NCI-H2081 (cell line): ENCODE results near the gene CCDC47.

Experiments
- DNase-seq, 2 experiments: peaks; one replicate each; lab custom pipeline; 2025; lab: John Stamatoyannopoulos, UW

Gene CCDC47

DNA sequence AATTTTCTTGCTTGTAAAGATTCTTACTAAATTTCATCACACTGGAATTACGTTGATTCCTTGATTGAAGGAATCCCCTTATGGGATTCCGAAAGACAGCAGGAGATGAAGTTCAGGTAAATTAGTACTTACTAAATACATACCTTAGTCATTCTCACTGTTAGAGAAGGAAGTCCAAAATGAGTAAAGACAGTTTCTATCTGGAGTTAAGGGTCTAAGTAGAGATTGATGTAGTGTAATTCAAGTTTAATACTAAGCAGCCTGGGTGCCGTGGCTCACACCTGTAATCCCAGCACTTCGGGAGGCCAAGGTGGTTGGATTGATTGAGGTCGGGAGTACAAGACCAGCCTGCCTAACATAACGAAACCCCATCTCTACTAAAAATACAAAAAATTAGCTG is 10.1 kb upstream of the CCDC47 start:
- DNase-seq: no peak

DNA sequence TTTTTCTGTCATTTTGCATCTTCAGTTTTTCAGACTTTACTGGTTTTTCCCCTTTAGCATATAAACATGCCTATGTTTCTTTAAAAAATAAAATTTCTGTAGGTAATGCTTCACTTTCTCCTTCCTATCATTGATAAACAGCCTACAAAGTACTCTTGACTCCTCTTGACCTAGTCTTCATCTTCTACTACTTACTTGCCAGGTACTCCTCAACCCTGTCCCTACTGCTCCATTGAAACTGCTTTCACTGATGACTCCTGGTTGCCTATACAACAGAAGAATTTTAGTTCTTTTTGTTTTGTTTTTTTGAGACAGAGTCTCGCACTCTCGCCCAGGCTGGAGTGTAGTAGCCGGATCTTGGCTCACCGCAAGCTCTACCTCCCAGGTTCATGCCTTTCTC is 7.5 kb upstream of the CCDC47 start:
- DNase-seq: no peak

DNA sequence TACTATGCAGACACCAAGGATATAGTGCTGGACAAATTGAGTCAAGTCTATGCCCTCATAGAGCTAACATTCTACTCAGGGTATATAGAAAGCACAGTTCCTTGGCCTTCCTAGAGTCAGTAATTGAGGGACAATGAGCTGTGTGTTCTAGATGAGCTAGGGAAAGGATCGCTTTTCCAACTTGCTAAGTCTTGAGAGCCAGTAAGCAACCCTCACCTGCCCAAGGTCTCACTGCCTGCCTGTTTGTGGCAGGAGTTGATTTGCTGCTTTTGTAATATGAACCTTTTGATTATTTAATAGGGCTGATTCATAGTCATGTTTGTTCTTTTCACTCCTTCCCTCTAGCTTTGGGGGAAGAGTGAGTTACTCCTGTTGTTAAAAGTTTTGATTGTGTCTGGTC is 7.1 kb upstream of the CCDC47 start:
- no peak for DNase-seq

DNA sequence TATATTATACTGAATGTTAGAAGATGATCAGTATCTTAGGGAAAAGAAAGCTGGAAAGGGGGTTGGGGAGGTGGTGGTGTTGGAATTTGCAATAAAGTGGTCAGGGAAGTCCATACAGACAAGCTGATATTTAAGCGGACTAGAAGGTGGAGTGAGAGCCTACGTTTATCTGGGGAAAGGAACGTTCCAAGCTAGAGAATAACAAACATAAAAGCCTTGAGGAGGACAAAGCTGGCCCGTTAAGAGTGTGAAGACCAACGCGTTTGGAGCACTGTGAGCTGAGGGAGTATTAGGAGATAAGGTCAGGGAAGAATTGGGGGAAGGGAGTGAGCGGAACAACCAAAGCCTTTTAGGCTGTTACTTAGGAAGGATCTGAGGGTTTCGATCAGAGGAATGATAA is 2.0 kb upstream of the CCDC47 start:
- no peak for DNase-seq

DNA sequence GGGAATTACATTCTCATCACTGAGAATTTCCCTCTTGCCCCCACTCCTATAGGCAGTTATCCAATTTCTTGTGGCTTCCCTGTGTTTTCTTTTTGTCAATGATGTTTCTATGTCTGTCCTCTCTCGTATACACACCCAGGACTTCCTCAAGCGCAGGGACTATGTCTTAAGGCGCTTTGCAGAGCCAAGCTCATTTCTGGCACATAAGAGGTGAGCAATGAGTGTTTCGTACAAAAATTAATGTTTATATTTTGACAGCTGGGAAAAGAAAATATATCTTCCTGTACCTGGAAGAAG is 1.5 kb upstream of the CCDC47 start:
- no peak for DNase-seq

DNA sequence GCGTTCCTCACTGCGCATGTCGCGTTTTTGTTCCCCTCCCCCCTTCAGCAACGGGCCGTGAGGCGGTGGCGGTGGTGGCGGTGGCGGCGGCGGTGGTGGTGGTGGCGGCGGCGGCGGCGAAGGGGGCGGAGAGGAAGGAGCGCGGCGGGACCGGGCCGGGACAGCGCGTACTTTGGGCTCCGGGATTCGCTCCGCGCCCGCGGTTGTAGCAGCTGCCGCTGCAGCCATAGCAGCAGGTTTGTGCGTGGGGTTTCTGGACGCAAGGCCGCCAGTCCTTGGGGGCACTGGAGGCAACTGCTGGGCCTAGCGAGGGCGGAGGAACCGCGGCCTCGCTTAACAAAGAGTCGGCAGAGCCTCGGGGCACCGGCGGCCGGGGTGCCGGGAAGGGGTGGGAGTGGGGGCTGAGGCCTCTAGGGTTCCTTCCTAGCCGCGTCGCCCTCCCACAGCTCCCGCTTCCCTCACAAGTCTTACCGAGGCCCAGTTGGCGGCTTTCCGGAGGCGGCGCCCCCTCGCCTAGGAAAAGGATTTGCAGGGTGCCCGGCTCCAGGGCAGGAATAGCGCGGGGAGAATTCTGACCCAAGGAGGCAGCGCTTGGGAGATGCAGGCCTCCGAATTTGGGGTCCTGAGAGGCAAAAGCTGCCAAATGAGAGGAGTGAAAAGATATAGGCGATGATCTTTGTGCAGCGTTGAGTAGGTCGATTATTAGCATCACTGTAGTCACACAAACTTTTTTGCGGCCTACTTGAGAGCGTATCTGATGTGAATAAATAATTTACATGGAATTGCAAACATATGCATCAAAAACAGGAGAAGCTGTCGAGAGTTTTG is 958 bp upstream of the CCDC47 start, which contains the start of gene DDX42:
DDX42 (plus strand) TSS at position 30 of the 828 bp plus-strand sequence. CDS start 12,880 bp downstream, outside the sequence.
- peak; percentile 63 to 69 for DNase-seq

DNA sequence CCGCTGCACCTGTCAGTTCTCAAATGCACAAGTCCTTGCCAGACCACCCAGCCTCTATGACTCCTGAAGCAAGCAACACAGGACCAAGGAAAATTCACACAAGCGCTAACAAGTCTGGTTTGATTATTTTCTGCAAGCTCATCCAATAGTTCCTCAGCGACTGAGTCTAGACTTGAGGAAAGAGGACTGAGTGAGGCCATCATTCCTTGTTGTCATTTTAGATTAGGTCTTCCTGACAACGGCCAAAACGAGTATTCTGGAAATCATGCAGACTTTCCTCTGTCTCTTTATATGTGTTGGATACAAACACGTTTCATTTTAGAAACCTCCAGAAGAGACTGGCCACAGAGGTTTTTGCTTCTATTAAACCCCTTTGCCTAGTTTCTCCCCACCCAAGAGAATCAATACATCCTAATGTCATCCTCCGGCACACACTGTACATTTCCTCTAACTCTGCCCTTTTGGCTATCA is 561 bp downstream of the CCDC47 start:
- peak; percentile 30 to 48 for DNase-seq

DNA sequence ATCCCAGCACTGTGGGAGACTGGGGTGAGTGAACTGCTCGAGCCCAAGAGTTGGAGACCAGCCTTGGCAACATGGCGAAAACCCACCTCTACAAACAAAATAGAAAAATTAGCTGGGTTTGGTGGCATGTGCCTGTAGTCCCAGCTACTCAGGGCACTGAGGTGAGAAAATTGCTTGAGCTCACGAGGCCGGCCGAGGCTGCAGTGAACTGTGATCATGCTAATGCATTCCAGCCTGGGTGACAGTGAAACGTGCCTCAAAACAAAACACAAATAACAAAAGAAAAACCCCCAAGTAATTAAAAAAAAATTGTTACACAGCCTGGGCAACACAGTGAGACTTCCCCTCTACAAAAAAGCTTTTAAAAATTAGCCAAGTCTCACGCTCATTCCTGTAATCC is 5.0 kb downstream of the CCDC47 start:
- no peak for DNase-seq

DNA sequence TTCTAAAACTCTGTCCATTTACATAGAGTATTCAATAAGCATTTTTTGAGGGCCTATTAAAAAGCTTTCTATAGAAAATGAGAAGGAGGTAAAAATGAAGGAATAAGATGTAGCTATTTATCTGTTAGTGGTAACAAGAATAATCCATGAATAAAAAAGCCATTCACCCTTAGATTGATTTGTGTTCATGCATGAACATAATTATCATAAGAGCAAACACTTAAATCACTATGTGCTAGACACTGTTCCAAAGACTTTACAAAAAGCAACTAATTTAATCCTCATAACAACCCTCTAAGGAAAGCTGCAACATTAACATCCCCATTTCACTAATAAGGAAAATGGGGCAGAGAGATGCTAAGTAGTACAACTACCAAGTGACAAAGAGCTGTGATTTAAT is 6.6 kb downstream of the CCDC47 start:
- DNase-seq: no peak

DNA sequence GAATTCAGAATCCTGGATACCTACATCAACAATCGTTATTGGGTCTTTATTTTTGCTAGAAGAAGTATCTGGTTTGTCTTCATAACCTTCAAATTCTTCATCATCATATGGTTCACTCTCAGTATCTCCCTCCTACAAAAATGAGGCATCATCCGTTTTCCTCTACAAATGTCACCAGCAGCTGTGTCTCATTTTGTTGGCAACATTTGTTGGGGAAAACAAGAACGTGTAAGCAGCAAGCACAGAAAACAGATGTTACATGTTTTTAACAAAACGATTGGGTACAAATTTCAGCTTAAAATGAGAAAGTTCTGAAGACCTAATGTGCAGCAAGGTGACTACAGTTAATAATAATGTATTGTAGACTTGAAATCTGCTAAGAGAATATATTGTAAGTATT is 8.7 kb downstream of the CCDC47 start:
- DNase-seq: no peak

DNA sequence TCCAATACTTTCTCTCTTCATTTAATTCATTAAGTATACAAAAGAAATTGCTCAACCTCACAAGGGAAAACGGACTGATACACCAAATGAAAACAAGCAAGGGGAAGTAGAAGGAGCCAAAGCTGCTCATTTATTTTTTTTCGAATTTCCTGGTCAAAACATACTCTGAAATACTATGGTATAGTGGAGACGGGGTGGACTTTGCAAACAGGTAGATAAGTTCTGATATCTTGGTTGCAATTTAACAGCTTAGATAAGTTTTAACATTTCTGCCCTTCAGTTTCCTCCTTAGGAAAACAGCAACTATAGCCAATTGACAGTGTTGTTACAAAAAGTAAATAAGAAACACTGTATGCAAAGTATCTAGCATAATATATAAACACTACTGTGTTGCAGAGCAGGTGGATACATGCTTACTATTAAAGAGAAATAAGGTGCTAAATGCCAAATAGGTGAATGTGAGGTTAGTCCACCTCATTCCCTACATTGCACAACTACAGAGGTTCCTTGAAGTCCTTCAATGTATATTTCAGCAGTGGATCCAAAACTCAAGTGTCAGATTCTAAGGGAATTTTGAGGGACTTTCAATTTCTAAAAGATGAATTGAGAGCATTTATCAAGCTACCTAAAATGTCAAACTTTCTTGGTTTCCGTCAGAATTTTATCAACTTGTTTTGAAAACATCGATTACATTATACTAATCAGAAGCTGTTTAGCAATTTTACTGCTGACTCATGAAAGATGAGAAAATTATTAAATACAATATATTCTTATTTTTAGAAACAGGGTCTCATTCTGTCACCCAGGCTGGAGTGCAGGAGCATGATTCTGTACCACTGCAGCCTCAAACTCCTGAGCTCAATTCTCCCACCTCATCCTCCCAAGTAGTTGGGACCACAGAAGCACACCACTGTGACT is 11.0 kb downstream of the CCDC47 start:
- DNase-seq: no peak

DNA sequence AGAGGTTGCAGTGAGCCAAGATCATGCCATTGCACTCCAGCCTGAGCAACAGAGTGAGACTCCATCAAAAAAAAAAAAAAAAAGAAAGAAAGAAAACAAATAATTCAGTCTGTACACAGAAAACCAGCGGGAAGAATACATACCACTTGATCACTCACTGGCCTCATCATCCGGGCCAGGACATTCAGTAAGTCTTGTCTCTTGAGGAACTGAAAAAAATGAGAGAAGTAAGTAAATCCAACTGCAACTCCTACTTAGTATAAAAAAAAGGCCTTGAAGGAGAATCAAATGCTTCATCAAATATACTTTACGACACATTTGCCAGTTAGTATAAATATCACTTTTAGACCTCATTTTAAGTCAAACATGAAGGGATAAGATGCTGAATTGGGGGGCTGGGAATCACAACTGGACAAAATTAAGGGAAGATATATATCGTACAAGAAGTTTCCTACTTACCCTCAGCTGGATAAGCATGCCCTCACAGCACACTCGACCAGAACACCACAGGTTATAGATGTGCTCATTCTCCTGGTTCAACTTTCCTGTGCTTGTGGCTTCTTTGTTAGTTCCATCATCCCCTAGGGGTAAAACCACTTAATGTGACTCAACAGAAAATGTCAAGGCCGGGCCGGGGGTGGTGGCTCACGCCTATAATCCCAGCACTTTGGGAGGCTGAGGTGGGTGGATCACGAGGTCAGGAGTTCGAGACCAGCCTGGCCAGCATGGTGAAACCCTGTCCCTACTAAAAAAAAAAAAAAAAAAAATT is 12.4 kb downstream of the CCDC47 start:
- DNase-seq: no peak

DNA sequence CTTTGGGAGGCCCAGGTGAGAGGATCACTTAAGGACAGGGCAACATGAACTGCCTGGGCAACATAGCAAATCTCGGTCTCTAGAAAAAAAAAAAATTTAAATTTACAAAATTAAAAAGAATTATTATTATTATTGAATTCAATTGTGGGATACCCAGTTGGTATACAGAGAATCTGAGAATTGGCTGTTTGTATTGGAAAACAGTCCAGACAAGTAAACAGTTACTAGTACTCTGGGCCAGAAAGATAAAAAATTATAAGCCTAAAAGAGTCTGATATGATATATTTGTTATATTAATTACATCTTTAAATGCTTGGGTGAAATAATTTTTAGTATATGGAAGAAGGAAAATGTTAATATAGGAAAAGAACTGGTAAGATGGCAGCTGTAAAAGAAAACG is 15.0 kb downstream of the CCDC47 start:
- DNase-seq: no peak

DNA sequence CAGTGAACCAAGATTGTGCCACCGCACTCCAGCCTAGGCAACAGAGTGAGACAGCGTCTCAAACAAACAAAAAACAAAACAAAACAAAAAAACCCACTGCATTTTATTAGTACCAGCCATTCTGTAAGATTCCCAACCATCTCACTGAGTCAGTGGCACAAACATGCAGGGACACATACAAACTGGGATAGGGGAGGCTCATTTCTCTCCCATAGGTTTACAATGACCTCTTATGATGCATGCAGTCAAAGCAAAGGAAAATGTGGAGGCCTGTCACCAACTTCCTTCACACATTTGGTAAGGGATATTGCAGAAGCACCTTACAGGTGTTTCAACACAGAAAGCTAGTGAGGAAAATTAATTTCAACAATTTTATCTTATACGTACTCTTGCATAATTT is 19.4 kb downstream of the CCDC47 start:
- DNase-seq: no peak

DNA sequence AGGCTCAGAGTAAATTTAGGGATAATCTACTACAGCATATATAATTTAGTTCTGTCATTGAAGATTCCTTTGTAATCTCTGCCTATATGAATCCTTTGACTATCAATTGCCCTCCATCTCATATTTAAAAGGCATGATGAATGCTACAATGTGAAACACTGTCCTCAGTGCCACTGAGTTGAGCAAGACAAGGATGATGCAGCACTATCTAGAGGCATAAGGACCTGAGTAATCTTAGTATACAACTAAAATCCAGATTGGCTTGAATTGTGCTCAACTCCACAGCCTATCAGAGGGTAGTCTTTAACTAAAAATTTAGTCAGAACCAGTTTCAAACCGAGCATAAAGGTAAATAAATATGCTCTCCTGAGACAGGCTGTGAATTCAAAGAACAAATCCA is 20.2 kb downstream of the CCDC47 start:
- no peak for DNase-seq

DNA sequence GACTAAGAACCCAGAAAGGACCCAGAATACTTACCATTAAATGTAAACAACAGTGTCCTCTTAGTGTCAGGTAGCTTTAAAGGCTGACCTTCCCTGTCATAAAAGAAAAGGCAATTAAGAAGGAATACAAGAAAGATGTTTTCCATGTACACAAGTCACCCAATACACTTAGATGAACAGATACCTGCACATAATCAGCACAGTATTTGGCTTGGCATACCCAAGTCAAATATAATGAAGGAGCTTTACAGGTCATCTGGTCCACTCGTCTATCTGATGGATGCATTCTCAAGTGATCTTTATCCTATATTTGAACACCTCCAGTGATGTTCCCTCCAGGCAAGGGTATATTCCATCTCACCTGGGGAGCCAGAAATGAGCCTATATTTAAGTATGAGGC is 20.7 kb downstream of the CCDC47 start:
- DNase-seq: no peak

DNA sequence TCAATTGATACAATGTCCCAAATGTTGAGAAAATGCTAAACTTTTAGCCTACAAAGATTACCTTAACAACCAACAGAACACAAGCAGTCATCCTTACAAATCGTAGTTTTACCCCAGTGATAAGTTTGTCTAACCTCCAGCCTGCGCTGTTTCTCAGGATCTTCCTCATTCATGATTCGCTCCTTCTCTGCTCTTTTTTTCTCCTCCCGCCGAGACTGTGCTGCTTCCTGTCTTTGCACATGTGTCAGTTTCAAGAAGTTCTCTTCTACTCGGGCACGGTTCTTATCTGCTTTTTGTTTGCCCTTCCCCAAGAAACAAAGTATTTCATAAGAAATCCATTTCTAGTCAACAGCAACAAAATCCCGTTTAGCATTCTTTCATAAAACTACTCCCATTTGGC is 21.6 kb downstream of the CCDC47 start:
- DNase-seq: no peak

DNA sequence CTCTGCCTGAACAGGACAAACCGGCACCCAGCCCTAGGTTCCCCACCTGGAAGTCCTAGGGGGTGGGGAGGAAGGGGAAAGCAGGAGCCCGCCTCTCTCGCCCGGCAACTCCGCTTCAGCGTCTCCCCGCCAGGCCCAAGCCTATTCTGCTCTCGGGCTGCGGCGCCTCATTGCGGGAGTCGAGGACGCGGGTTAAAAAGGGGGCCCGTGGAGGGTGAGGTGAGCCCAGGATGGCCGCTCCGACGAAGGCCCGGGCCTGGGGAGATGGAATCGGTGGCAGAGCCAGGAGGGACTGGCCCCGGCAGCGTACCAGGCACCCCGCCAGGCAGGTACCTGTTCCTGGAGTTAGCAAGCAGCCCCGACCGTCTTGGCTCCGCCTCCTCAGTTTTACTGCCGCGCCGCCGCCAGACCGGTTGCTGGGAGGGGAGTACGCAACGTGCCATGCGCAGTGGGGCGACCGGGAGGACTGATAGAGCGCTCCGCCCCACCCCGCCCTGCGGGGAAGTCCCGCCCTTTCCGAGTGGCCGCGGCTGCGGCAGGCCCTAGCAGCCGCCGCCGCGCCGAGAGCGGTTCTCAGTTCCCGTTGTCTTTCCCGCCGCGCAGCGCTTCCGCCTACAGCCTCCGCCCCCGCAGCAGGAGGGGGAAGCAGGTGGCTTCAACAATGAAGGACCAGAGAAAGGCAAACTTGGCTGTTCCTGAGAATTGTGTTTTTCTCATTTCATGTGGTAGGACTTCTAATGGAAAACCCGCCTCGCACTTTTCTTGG is 31.8 kb downstream of the CCDC47 start, which contains the start of gene STRADA:
STRADA (minus strand) TSS at position 392 of the 766 bp plus-strand sequence. CDS start 13,430 bp downstream, outside the sequence.
- peak; percentile 100 for DNase-seq

DNA sequence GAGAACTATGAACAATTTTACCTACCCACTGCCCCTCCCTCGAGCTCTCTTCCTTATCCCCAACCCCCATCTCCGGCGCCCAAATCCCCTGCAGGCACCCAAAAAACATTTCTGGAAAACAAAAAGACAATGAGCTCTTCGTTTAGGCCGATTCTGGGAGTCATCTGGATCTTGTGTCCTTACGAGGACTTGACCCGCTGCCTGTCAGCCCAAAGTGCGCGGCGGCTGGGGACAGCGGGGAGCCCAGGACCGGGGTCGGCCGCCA is 32.3 kb downstream of the CCDC47 start:
- peak in 1 of 2 experiments; percentile 58 for DNase-seq

DNA sequence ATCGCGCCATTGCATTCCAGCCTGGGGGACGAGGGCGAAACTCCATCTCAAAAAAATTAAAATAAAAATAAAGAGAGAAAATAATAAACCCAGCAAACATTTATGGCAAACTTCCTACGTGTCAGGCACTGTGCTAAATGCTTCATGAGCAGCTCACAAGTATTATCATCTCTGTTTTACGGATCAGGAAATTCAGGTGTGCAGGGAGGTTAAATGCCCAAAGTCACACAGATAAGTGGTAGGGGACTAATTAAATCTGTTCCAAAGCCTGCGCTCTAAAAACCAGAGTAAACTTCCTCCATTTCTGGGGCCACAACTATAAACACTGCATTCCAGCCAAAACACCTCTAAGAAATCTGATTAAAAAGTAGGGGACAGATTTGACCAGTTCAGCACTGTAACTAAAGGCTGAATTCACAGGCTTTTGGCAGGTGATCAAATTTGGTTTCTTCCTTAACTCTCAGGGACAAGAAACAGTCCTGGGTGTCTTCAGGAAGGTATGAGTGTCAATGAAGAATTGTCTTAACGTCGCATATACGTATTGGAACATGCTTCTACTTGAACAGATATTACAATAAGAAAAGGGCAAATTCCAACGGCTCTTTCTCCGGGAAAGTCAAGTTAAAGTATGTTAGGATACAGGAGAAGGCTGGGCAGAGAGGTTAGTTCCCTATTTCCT is 32.8 kb downstream of the CCDC47 start:
- peak in 1 of 2 experiments; percentile 22 for DNase-seq

DNA sequence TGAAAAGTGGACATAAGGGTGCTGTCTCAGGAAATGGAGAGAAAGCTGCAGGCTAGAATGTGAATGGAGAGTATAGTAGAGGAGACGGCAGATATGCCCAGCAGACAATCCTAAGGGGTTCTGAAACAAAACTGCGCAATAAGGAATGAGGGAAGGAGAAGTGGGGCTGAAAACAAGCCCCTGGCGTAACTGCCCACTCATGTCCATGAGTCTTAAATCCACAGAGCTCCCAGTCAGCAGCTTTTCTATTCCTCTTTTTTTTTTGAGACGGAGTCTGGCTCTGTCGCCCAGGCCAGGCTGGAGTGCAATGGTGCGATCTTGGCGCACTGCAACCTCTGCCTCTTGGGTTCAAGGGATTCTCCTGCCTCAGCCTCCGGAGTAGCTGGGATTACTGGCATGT is 37.7 kb downstream of the CCDC47 start:
- DNase-seq: no peak
